Measurements from ENCODE around the gene HDAC11. TPM values are rescaled to one million over a fixed set of nuclear protein-coding genes. Genes with fewer than 3 reads are reported as not detected.

The HDAC11 gene
- total RNA-seq, 4 donors from 2014 or later: 19.8 to 44.0 (median 27.1) TPM

DNA sequence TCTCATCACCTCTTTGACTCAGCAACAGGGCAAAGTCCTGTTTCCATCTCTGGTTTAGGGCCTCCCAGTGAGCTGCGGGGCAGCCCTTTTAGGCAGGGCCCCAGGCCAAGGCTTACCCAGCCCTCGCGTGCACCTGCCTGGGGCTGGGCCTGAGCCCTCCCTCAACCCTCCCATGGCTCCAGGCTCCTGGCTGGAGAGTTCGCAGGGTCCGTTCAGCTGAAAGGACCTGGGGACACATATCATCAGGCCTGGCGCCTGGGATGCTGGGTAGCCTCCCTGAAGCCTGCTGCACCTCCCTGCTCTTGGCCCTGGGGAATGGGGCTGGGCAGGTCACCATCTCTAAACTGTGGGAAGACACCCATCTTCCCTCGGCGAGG is 29.7 kb downstream of the HDAC11 start:
- intact Hi-C loops (cut with DNase I; ENCODE audit: low total_unique reads): no loop called here
- Histone ChIP-seq H3K27me3 (no peaks in the 10 kb centered on the region), H3K4me1 (no peaks in the 10 kb centered on the region), H3K36me3 (no peaks in the 10 kb centered on the region), H3K4me3 (no peak overlapping the region), H3K27ac (no peak overlapping the region), H3K9me3 (no peaks in the 10 kb centered on the region)
- TF ChIP-seq, protein P1, sequence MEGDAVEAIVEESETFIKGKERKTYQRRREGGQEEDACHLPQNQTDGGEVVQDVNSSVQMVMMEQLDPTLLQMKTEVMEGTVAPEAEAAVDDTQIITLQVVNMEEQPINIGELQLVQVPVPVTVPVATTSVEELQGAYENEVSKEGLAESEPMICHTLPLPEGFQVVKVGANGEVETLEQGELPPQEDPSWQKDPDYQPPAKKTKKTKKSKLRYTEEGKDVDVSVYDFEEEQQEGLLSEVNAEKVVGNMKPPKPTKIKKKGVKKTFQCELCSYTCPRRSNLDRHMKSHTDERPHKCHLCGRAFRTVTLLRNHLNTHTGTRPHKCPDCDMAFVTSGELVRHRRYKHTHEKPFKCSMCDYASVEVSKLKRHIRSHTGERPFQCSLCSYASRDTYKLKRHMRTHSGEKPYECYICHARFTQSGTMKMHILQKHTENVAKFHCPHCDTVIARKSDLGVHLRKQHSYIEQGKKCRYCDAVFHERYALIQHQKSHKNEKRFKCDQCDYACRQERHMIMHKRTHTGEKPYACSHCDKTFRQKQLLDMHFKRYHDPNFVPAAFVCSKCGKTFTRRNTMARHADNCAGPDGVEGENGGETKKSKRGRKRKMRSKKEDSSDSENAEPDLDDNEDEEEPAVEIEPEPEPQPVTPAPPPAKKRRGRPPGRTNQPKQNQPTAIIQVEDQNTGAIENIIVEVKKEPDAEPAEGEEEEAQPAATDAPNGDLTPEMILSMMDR (IDR thresholded peaks at IDR 0.05): no peak
- TF ChIP-seq EP300 (IDR thresholded peaks at IDR 0.05; ENCODE audit: low read depth) (no peak), POLR2A (IDR thresholded peaks at IDR 0.05) (no peak), POLR2AphosphoS5 (IDR thresholded peaks at IDR 0.05) (no peak)
- no peak for DNase-seq
- in situ Hi-C loops (cut with MboI; ENCODE audit: low pct_ligation_motif_present in 1 of 4, low pct_unique_long_range_greater_than_20kb in 1 of 4, low sequenced_read_pairs in 3 of 4): no loop called here
- 69% methylated on average over 8 of the region's 8 CpGs; no CpG with 5 or more reads in 1 of the 2 donors for WGBS, 2 donors (ENCODE audit: low coverage in 1 of 2)

DNA sequence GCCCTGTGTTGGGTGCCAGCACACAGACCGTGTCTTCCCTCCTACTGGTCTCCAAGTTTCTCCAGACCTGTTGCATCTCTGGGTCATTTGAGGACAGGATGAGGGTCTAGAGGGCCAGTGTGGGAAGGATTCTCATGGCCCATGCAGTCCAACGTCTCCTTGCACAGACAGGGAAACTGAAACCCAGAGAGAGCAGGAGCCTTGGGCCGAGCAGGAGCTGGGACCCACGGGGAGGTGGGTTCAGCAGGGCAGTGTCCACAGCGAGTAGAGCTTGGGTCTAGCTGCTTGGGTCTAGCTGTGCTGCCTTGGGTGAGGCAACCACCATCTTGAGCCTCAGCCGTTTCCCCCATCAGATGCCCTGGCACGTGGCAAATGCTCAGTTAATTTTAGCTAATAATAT is 32.3 kb downstream of the HDAC11 start:
- in situ Hi-C loops (cut with MboI; ENCODE audit: low pct_ligation_motif_present in 1 of 4, low pct_unique_long_range_greater_than_20kb in 1 of 4, low sequenced_read_pairs in 3 of 4) (no loop called here), intact Hi-C loops (cut with DNase I; ENCODE audit: low total_unique reads) (no loop called here)
- no peak for DNase-seq
- H3K9me3 ChIP-seq: no peaks in the 10 kb centered on the region
- no peak overlapping the region for H3K27ac ChIP-seq
- WGBS, 2 donors (ENCODE audit: low coverage in 1 of 2): 73% methylated on average over 7 of the region's 7 CpGs; no CpG with 5 or more reads in 1 of the 2 donors
- H3K4me3 ChIP-seq: no peak overlapping the region
- no peaks in the 10 kb centered on the region for H3K27me3 ChIP-seq
- no peak for TF ChIP-seq POLR2AphosphoS5 (IDR thresholded peaks at IDR 0.05)
- no peak for TF ChIP-seq POLR2A (IDR thresholded peaks at IDR 0.05)
- TF ChIP-seq, protein P1 (IDR thresholded peaks at IDR 0.05): no peak
- TF ChIP-seq EP300 (IDR thresholded peaks at IDR 0.05; ENCODE audit: low read depth): no peak
- H3K36me3 ChIP-seq: no peaks in the 10 kb centered on the region
- no peaks in the 10 kb centered on the region for H3K4me1 ChIP-seq

GRCh38 chr3:13513051-13513912 is 33.2 kb downstream of the HDAC11 start:
- in situ Hi-C loops (cut with MboI; ENCODE audit: low pct_ligation_motif_present in 1 of 4, low pct_unique_long_range_greater_than_20kb in 1 of 4, low sequenced_read_pairs in 3 of 4) (no loop called here), intact Hi-C loops (cut with DNase I; ENCODE audit: low total_unique reads) (no loop called here)
- H3K4me3 ChIP-seq: no peak overlapping the region
- DNase-seq: no peak
- H3K27me3 ChIP-seq: no peaks in the 10 kb centered on the region
- no peaks in the 10 kb centered on the region for H3K9me3 ChIP-seq
- peak overlapping the region in 1 of 4 donors; percentile 5 for H3K27ac ChIP-seq
- 73% methylated on average over 20 of the region's 20 CpGs; no CpG with 5 or more reads in 1 of the 2 donors for WGBS, 2 donors (ENCODE audit: low coverage in 1 of 2)
- no peaks in the 10 kb centered on the region for H3K4me1 ChIP-seq
- H3K36me3 ChIP-seq: no peaks in the 10 kb centered on the region
- TF ChIP-seq POLR2AphosphoS5 (IDR thresholded peaks at IDR 0.05) (no peak), POLR2A (IDR thresholded peaks at IDR 0.05) (no peak), EP300 (IDR thresholded peaks at IDR 0.05; ENCODE audit: low read depth) (no peak)
- TF ChIP-seq, protein P1 (IDR thresholded peaks at IDR 0.05): no peak

- in situ Hi-C loops (cut with MboI; ENCODE audit: low pct_ligation_motif_present in 1 of 4, low pct_unique_long_range_greater_than_20kb in 1 of 4, low sequenced_read_pairs in 3 of 4) (no loop called here), intact Hi-C loops (cut with DNase I; ENCODE audit: low total_unique reads) (no loop called here)
- Histone ChIP-seq H3K27ac (no peak overlapping the region), H3K9me3 (no peaks in the 10 kb centered on the region), H3K36me3 (no peaks in the 10 kb centered on the region), H3K4me3 (no peak overlapping the region), H3K4me1 (no peaks in the 10 kb centered on the region), H3K27me3 (no peaks in the 10 kb centered on the region)
- 52% methylated on average over 10 of the region's 10 CpGs; no CpG with 5 or more reads in 1 of the 2 donors for WGBS, 2 donors (ENCODE audit: low coverage in 1 of 2)
- no peak for TF ChIP-seq EP300 (IDR thresholded peaks at IDR 0.05; ENCODE audit: low read depth)
- TF ChIP-seq, protein P1 (IDR thresholded peaks at IDR 0.05): no peak
- no peak for TF ChIP-seq POLR2AphosphoS5 (IDR thresholded peaks at IDR 0.05)
- TF ChIP-seq POLR2A (IDR thresholded peaks at IDR 0.05): no peak
- no peak for DNase-seq
Observed at GRCh38 chr3:13513913-13514517, 33.9 kb downstream of the HDAC11 start.
